ENCODE data around the gene NUB1.

- TF ChIP-seq CTCF (conservative IDR thresholded peaks at IDR 0.05 in 1 of 2, IDR thresholded peaks at IDR 0.05 in 1 of 2; ENCODE audit: extremely low read depth in 1 of 2, insufficient read depth in 1 of 2, low read depth in 1 of 2, low read length in 2 of 2) = no peak
- no peak for TF ChIP-seq EZH2 (IDR thresholded peaks at IDR 0.05; ENCODE audit: borderline replicate concordance, low read length)
Measured at GRCh38 chr7:151292850-151293249, 48.8 kb upstream of the NUB1 start.
